Panc1 (cell line): ENCODE measurements around the gene KAT7.

Experiments used
- CTCF ChIP-seq: fragments of 450-650 bp; IDR thresholded peaks from 2 replicates; pipeline ENCODE4 v1.5.1; 2017; ENCODE audit warnings: mild to moderate bottlenecking
- POLR2AphosphoS5 ChIP-seq: IDR thresholded peaks from 2 replicates; pipeline ENCODE4 v1.6.1; 2012; ENCODE audit warnings: mild to moderate bottlenecking, low read depth, low read length, moderate library complexity
- REST ChIP-seq, 2 experiments: IDR thresholded peaks; 2 replicates each; pipeline ENCODE4 v1.6.1; 2011 to 2012; ENCODE audit warnings: low read depth in 2 of 2, control low read depth in 1 of 2, low read length in 1 of 2, mild to moderate bottlenecking in 1 of 2, moderate library complexity in 1 of 2; ENCODE audit not compliant: insufficient read depth in 1 of 2
- SIN3A ChIP-seq: IDR thresholded peaks from 2 replicates; pipeline ENCODE4 v1.6.1; 2012; ENCODE audit warnings: low read depth, mild to moderate bottlenecking, low read length, moderate library complexity, borderline replicate concordance; ENCODE audit not compliant: insufficient read depth
- TCF7L2 ChIP-seq: IDR thresholded peaks from 2 replicates; pipeline ENCODE4 v1.6.1; 2011; ENCODE audit warnings: mild to moderate bottlenecking, low read depth, low read length, inconsistent platforms

DNA sequence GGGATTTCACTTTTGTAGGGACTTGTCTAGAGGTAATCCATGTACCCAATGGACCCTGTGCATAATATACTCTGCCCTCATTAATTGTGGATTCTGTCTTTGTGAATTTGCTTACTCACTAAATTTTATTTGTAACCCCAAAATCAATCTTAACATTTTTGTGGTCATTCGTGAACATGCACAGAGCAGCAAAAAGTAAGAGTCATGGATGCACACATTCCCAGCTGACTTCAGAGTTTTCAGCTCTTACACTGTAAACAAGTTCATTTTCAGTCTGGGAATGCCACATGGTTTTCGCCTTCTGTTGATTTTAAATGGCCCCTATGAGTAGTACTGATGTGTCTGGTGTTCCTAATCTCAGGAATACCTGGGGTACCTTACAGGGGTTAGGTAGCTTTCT lies 35.1 kb downstream of the KAT7 start:
- TF ChIP-seq POLR2AphosphoS5 (no peak), CTCF (no peak), REST (IDR thresholded peaks at IDR 0.05; ENCODE audit: insufficient read depth in 1 of 2, low read depth in 2 of 2, low read length in 1 of 2) (no peak), SIN3A (no peak), TCF7L2 (no peak)
